CD1c-positive myeloid dendritic cell (primary cell): ENCODE measurements around the gene PKHD1.

ENCODE experiments used
- DNase-seq: peaks from one replicate; pipeline ENCODE4 v3.0.0-alpha.2; 2016; ENCODE audit errors: extremely low spot score

The PKHD1 gene, protein sequence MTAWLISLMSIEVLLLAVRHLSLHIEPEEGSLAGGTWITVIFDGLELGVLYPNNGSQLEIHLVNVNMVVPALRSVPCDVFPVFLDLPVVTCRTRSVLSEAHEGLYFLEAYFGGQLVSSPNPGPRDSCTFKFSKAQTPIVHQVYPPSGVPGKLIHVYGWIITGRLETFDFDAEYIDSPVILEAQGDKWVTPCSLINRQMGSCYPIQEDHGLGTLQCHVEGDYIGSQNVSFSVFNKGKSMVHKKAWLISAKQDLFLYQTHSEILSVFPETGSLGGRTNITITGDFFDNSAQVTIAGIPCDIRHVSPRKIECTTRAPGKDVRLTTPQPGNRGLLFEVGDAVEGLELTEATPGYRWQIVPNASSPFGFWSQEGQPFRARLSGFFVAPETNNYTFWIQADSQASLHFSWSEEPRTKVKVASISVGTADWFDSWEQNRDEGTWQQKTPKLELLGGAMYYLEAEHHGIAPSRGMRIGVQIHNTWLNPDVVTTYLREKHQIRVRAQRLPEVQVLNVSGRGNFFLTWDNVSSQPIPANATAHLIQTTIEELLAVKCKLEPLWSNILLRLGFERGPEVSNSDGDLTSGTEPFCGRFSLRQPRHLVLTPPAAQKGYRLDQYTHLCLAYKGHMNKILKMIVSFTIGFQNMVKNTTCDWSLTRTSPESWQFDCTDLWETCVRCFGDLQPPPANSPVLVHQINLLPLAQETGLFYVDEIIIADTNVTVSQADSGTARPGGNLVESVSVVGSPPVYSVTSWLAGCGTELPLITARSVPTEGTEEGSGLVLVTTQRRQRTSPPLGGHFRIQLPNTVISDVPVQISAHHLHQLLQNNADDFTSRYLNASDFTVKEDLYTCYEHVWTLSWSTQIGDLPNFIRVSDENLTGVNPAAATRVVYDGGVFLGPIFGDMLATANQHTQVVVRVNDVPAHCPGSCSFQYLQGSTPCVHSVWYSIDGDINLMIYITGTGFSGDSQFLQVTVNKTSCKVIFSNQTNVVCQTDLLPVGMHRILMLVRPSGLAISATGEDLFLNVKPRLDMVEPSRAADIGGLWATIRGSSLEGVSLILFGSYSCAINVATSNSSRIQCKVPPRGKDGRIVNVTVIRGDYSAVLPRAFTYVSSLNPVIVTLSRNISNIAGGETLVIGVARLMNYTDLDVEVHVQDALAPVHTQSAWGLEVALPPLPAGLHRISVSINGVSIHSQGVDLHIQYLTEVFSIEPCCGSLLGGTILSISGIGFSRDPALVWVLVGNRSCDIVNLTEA (N-terminal part only)

DNA sequence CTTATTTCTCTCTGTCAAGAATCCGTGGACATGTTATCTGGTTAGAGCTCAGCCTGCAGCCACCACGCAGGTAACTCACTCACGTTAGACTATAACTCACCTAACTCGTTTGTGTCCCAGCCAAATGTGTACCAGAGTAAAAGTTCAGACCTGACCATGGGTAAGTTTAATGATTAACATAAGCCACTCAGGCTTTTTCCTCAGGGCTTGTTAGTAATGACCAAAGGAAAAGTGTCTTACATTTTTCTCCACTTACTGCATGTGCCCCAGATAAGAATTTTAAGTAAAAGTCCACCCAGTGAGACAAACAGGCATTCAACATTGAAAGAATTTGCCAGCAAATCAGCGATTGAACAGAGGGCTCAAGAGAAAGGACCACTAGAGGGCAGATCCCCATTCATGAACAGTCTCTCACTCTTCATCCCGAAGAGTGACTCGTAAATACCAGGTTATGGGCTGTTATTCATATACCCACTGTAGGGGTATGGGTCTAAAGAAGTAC lies at the start of gene PKHD1:
PKHD1 (minus strand) TSS at position 116 of the 502 bp plus-strand sequence. CDS start 2,680 bp downstream, outside the sequence.
- DNase-seq = no peak

DNA sequence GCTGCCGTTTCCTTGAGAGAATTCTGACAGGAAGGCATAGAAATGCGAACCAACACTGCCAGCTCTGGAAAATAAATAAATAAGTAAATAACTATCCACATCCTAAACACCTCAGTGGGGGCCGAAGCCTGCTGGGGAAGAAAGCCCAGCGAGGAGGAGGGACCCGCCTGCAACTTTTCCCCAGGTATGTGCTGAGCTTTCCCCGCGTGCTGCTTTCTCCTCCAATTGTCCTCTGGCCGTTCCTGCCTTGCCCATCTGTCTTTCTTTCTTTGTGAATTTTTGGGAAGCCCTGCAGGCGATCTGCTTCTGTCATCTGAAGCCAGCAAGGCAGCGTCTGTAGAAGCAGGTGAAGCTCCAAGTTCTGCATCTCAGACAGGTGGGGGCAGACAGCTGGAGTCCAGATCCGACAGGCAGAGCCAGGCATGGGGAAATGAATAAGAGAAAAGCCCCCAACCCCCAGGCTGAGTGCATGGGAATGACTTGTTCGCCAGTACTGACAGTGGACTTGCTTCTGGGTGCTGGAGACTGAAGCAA lies 49.6 kb upstream of the PKHD1 start:
- DNase-seq = no peak

DNA sequence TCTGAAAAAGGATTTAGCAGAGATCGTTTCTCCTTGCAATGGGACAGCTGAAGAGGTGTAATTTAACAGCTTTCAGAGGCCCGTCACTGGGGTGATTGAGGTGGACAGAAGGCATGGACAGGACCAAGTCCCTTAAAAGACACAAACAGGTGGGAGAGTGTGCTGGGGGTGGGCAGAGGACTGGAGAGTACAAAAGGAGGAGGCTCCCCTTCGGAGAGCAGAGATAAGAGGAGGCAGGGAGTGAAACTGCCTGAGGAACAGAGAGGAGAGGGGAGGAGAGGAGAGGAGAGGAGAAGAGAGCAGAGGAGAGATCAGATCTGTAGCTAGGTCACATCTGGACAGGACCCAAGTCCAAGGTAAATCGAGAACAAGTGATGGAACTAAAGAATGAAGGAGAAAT lies 48.6 kb upstream of the PKHD1 start:
- DNase-seq = no peak

DNA sequence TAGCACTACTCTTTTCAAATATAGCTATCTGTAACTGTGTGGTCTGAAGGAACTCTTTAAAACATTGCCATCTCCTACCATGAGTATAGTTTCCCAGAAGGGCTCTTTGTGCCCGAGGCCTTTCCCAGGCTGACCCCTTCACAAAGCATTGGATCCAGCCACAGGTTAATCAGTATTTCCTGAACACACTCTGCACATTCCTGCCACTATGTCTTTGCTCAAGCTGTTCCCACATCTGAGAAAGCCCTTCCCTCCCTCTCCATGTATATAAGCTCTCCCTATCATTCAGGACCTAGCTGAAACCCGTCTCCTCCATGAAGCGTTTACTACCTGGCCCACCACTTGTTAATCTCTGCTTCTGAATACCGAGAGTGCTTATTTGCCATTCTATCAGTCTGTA lies 47.8 kb upstream of the PKHD1 start:
- no peak for DNase-seq

DNA sequence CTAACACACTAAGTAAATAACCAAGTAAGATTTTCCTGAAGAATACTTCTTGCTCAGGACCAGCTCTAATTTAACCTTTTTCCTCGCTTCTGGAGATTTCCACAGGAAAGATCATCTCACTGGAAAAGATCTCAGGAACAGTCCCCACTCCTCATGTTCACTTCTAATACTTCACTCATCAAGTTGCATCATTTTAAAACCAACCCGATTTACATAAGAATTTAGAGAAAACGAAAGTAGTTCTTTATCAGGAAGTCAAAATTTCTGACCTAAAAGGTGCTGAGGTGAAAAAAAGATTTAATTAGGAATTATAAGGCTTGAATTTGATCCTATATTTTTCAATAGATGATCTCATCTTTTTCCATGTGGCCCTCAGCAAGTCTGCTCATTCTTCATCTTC lies 46.6 kb upstream of the PKHD1 start:
- no peak for DNase-seq

DNA sequence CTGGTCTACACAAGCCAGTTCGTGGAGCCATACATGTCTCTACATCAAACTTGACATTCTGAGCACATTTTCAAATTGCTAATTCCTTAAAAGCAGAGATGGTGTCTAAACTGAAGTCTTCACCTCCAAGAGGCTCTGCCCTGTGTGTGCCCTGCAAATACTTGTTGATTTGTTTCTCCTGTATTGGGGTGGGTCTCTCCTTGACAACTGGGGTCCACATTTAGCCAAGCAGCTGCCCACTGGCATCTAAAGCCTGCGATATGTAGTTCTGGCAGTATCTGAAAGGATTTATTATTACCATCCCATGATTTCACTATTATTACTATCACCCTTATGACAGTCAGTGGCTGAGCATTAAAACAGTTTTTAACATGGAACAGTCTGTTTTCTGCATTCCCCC lies 45.9 kb upstream of the PKHD1 start:
- no peak for DNase-seq

DNA sequence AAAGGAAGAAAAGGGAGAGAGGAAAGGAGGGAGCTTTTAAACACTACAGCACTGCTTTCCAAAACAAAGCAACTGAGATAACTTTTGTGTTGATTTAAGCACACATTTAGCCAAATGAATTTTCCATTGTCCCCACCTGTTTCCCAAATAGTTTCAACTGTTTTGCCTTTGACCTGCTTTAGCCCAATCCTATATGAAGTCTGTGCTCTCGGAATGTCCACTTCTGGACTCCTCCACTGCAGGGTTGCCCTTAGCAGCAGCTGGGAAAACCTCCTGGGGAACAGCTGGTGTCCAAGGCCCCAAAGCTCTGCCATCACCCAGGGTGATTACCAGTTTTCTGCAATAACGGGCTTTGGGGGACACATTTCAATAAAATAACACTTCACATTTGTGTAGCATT lies 44.9 kb upstream of the PKHD1 start:
- no peak for DNase-seq

DNA sequence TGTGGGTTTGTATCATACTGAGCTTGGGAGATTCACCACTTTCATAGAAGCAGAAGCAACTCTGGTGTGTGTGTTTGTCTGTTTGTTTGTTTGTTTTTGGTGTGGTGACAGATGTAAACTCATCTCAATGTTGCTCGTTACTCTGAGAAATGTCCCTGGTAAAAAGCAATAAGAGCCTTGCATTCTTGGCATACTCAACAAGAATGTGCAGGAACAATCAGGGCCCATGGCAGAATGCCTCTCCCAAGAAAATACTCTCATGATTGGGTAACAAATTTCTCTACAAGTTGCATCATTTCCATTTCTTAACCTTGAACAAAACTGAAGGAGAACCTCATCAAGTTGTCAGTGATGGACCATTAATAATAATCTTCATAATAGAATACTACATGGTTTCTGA lies 43.0 kb upstream of the PKHD1 start:
- DNase-seq = no peak

DNA sequence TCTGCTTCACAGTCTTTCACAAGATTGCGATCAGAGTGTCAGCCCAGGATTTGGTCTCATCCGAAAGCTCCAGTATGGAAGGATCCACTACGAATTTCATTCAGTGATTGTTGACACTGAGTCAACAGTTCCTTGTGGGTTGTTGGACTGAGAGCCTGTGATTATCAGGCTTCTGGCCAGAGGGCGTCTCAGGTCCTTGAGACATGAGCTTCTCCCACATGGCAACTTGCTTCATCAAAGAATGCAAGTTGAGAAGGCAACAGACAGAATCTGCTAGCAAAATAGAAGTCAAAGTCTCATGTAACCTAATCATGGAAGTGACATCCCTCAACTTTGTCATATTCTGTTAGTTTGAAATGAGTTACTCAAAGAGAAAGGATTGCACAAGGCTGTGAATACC lies 40.5 kb upstream of the PKHD1 start:
- DNase-seq = no peak

DNA sequence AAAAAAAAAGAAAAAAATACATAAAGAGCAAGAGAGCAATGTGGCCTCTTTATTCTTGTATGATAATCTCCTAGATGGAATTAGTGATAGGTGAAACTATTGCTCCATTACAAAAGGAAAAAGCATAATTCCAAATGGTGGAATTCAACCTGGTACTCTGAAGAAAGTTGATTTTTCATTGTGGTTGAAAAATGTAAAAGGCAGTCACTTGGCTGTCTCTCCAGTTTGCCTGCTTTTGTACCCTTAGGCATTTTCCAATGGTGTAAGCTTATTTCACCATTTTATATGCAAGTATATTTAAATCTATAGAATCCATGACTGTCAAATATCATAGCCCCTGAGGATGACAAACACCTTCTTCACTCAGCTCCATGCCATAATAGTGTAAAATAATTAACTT lies 38.8 kb upstream of the PKHD1 start:
- no peak for DNase-seq

DNA sequence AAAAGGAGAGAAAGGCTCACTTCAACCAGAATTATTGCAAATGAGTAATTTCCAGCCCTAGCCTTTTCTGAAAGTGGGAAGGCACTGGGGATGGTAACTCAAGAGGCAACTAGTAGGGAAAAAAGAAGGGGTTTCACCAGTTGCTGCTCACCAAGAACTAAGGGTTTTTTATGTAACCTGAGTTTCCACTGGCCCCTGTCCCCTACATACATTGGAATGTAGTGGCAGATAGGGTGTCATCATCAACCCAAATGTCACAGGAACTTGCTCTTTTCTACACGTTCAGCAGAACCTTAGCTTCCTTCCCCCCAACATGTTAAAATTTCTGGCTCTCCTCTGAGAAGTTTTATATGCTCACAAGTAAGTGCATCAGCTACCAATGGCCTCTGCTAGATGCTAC lies 38.2 kb upstream of the PKHD1 start:
- no peak for DNase-seq

DNA sequence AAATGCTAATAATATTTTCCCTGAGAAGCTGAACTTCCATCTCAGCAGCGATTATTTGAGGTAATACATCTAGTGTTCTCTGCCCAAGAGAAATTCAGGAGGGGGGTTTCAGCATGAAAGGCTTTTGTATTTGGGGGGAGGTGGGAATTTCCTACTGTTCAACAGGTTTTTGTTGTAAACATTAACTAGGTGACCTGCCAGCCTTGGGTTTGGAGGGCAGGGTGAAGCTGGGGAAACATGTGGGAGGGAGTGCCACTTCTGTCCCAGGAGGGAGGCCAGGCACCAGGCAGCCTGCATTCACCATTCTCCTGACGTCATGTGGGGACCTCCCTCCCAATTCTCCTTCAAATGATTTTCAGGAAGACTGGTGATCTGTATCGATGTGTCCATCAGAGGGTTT lies 37.7 kb upstream of the PKHD1 start:
- DNase-seq = no peak

DNA sequence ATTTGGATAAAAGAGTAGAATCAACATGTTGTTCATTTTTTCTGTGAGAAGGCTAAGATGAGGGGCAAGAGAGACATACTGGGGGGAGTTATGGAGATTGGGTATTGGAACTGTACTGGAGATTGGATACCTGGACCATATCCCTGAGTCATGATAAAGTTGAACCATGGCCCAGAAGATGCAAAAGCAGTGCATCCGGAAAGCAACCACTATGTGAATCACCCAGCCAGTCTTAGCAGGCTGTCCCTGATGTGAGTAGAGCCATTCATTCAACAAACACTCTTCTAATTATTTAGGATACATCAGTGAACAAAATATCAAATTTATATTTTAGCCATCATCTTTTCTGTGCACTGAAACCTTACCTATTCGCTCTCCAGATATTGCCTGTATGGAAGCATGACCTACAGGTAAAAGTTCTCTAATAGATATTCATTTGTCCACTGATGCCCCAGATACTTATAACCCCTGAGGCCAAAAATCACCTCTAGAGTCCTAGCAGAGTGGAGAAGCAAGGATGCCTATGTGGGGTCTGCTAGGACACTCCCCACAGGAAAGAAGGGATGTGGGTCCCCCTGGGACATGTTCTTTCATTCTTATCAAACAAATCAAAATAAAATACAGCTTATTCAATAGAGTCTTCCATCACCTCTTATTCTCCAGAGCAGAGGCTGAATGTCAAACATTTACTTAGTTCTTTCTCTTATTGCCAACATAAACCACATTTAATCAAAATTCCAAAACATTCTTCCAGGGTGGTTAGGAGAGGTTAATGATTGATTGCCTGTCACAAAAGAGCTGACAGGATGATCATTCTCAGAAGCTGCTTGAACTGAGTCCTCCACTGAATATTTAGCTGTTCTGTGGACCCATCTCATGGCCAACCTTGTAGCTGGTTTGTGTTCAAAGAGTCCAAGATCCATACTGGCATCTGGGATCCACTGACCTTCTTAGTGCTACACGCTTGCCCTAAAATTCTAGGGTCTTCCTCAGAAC lies 37.0 kb upstream of the PKHD1 start:
- DNase-seq = no peak

DNA sequence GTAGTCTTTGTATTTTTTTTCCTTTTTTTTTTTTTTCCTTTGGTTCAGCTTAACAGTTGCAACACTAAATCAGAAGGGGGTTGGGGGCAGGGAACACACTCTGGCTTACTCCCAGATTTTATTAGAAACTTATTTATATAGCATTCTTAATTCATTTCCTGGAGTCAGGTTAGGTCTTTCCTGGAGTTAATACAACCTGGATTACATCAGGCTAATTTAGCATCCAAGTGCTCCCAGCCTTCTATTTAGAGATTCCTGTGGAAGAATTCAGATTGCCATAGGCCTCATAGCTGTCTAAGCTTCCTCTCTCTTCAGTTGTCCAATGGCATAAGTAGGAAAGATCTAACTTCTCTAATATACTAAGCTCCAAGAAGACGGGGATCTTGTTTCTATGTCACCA lies 35.8 kb upstream of the PKHD1 start:
- DNase-seq = no peak

DNA sequence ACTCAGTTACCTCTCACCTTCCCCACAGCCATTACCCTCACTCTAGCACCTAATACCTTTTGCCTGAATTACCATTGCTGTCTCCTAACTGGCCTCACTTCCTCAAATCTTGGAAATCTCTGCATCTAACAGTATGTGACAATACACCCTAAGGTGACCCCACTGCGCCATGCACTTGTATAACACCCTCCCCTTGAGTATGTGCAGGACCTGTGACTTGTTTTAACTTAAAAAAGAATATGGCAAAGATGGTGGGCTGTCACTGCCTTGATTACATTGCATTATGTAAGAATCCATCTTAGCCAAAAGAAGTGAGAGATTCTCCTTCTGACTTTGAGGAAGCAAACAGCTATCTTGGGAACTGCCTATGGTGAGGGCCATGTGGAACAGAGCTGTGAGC lies 29.9 kb upstream of the PKHD1 start:
- DNase-seq = no peak

DNA sequence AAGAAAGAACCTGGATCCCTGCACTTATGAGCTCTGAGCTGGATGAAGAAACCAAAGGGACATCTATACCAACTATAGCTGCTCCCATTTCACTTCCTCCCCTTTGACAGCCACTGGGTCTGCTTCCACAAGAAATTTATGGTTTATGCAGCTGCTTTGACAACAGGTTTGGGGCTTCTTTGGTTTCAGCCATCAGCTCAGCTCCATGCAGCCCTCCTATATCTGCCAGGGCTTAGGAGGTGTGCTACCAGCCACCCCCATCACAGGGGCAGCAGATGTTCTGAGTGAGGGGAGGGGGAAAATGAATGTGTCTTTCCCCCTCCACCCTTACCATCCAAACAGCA lies 29.2 kb upstream of the PKHD1 start:
- no peak for DNase-seq

DNA sequence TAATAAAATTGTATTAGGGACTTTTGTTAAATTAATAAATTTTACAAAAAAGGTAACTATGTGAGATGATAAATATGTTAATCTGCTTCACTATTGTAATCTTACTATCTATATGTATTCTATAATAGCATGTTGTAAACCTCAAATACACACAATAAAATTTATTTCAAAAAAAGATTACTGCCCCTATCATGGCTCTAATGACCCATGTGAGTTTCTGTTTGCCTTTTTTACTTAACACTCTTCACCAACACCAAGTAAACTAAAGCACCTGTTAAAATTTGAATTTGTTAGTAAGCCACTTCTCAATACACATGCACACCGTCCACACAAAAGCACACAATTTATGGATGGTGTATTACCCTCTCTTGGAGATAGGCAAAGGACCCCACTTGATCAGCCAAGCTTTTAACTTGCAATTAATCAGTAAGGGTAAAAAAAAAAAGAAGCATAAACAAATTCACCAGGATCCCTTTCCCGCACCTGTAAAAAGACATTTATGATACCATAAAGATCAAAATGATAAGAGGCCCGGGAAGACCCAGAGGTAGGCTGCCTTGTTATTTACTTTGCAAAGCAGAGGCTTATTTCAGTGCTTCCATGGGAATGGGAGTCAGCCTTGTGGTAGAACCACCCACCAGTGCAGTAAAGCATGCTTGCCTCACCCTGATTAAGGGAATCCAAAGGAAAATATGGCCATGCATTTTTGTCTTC lies 28.6 kb upstream of the PKHD1 start:
- DNase-seq = no peak

DNA sequence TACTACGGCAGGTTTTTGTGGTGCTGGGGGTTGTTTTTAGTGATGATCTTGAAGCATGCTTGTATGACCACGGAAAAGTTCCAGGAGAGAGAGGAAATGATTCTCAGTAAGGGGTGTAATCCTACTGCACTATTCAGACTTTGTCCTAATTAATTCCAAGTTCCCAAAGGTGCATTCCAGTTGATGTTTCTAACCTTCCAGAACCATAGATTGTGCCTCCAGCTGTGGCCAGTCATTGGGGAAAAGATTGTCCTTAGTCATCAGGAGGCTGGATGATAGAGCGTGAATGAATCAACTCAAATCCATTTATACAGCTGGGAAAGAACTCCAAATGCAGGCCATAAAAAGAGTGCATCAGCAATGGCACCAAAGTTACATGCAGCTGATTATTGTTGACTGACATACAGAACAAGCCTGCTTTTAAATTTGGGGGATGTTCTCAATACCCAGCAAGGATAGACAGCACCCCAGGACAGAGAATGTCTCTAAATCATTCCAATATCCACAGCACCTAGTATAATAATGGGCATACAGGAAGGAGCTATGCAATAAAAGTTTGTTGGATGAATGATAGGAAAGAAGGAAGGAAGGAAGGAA lies 27.8 kb upstream of the PKHD1 start:
- DNase-seq = no peak

DNA sequence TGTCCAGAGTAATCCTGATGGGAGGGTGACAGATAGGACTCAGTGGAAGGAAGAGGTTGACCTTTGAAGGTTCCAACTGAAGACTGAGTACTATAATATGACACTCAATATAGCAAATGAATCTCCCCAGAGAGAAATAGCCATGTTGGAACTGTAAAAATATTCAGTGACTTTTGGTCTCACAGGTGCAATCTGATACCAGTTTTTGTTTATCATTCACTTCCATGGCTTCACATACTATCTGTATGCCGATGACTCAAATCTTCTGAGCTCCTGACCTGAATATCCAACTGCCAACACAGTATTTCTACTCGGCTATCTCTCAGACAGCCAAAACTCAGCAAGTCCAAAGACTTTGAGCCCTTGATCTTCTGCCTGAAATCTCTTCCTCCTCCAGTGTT lies 21.8 kb upstream of the PKHD1 start:
- DNase-seq = no peak

DNA sequence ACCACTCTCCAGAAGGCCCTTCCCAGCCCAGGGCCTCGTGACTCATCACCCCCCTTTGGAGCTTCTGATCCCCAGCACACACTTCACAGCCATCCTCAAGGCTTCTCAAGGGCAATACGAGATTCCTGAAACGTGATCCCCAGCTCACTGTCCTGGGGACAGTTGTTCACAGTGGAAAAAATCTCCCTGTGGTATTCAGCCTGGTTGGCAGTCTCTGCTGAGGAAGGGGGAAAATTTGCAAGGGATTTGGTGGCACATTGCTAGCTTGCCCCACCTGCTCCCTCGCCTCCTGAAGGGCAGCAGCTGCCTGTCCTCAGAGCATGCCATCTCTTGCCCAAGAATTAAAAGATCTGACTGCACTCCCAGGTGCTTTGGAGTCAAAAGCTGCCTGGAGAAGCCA lies 20.7 kb upstream of the PKHD1 start:
- DNase-seq = no peak
